Ascending aorta (tissue), 2 donors: ENCODE data around the gene NOX5. TPM values are rescaled to one million over a fixed set of nuclear protein-coding genes. Genes with fewer than 3 reads are reported as not detected.

ENCODE experiments used
- DNase-seq, 2 donors: peaks; one replicate each; pipeline ENCODE4 v3.0.0-alpha.2; 2019; ENCODE audit warnings: low spot score in 2 of 2
- H3K27ac ChIP-seq, 2 donors: fragments of 200-600 bp; sonication (generic); one replicate each; pipeline ENCODE4 v1.5.1; 2016 to 2017; ENCODE audit warnings: mild to moderate bottlenecking in 1 of 2
- H3K27me3 ChIP-seq: fragments of 200-600 bp; sonication (generic); one replicate; pipeline ENCODE4 v1.5.1; 2017
- H3K36me3 ChIP-seq, 2 donors: fragments of 200-600 bp; sonication (generic); one replicate each; pipeline ENCODE4 v1.5.1; 2016
- H3K4me1 ChIP-seq, 2 donors: fragments of 200-600 bp; sonication (generic); one replicate each; pipeline ENCODE4 v1.5.1; 2016 to 2017; ENCODE audit warnings: mild to moderate bottlenecking in 1 of 2
- H3K4me3 ChIP-seq, 2 donors: fragments of 200-600 bp; sonication (generic); one replicate each; pipeline ENCODE4 v1.5.1; 2016 to 2017; ENCODE audit warnings: mild to moderate bottlenecking in 1 of 2
- H3K9me3 ChIP-seq, 2 donors: fragments of 200-600 bp; sonication (generic); one replicate each; pipeline ENCODE4 v1.5.1; 2016
- intact Hi-C: fragments of 100-400 bp; cut with DNase I; formaldehyde crosslinking; loops from one replicate; pipeline ENCODE4 v1.15.1; 2023
- total RNA-seq: library from RNA; depleted of rRNA; stranded (reverse); fragments of >200 nt; gene quantifications from one replicate; pipeline ENCODE4 v1.1.0, GENCODE V29; 2016
- TF ChIP-seq, protein P1 (sequence below), 3 experiments: fragments of 200-600 bp in 2 of 3; fragments of 450-650 bp in 1 of 3; sonication (generic) in 2 of 3; IDR thresholded peaks; one replicate each; pipeline ENCODE4 v1.5.1; 2016 to 2019; ENCODE audit warnings: antibody characterized with exemption in 3 of 3, mild to moderate bottlenecking in 1 of 3, moderate library complexity in 1 of 3

Gene NOX5
- total RNA-seq, 1 donor from 2014 or later: 0.53 TPM

DNA sequence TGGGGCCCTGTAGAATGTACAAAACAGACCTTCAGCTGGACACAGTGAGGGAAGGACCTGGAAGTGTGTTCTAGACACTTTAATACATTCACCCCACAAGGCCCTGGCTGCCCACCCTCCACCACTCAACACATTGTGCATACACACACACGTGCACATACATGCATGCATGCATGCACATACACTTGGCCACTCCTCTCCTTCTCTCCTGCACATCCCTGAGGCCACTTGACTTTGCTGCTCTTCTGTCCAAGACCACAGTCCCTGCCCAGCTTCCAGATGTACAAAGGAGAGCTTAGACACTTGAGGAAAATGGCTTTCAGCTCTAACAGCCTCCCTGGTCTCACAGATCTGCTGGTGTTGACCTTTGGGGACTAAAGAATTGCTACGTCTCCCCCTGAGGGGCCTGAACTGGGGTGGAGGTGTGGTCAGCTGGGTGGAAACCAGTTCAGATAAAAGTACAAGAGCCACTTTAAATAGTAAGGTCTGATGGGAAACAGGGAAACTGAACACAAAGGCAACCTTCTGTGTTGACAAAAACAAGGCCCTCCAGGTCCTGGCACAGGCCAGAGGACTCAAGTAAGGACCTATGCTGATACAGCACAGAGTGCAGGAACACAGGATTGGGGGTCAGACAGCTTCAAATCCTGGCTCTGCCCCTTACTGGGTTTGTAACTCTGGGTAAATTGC is 24.8 kb upstream of the NOX5 start:
- intact Hi-C loops: no loop called here
- H3K27me3 ChIP-seq: no peaks in the 10 kb centered on the region
- no peak overlapping the region for H3K27ac ChIP-seq
- TF ChIP-seq, protein P1, sequence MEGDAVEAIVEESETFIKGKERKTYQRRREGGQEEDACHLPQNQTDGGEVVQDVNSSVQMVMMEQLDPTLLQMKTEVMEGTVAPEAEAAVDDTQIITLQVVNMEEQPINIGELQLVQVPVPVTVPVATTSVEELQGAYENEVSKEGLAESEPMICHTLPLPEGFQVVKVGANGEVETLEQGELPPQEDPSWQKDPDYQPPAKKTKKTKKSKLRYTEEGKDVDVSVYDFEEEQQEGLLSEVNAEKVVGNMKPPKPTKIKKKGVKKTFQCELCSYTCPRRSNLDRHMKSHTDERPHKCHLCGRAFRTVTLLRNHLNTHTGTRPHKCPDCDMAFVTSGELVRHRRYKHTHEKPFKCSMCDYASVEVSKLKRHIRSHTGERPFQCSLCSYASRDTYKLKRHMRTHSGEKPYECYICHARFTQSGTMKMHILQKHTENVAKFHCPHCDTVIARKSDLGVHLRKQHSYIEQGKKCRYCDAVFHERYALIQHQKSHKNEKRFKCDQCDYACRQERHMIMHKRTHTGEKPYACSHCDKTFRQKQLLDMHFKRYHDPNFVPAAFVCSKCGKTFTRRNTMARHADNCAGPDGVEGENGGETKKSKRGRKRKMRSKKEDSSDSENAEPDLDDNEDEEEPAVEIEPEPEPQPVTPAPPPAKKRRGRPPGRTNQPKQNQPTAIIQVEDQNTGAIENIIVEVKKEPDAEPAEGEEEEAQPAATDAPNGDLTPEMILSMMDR (IDR thresholded peaks at IDR 0.05): no peak
- H3K4me3 ChIP-seq: no peak overlapping the region
- H3K36me3 ChIP-seq: no peaks in the 10 kb centered on the region
- H3K4me1 ChIP-seq: no peaks in the 10 kb centered on the region
- H3K9me3 ChIP-seq: no peaks in the 10 kb centered on the region
- DNase-seq: no peak

DNA sequence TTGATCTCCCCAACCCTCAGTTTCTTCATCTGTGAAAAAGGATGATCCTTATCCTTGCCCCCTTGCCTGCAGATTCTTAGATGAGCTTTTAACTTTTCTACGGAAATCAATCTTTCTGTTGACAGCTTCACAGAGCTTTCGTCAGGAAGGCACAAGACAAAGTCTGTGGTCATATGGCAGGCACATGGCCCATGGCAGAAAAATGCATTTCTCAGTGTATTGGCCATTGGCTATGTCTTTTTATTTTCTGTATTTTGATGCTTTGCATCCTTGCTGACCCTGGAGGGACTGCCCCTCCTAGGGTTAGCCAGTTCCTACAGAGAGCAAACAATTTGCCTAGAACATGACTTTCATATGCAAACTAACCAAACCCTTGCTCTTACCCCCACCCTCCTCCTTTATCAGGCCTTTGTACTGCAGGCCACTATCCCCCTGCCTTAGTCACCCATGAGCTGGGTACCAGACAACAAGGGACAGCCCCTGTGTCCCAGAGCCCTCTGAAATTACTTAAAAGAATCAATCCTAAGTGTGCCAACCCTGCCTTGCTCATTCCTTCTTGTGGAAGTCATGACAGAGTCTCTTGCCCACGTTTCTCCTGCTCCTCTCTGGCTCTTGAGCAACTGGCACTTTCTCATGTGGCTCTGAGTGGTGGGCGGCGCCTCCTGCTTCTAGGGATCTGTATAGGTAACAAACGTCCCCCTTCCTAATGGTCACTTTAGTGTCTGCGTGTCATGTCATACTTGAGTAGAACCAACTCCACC is 24.1 kb upstream of the NOX5 start:
- Histone ChIP-seq H3K4me3 (no peak overlapping the region), H3K27ac (no peak overlapping the region), H3K27me3 (no peaks in the 10 kb centered on the region), H3K36me3 (no peaks in the 10 kb centered on the region), H3K9me3 (no peaks in the 10 kb centered on the region), H3K4me1 (no peaks in the 10 kb centered on the region)
- DNase-seq: no peak
- intact Hi-C loops: no loop called here
- TF ChIP-seq, protein P1 (IDR thresholded peaks at IDR 0.05): no peak

DNA sequence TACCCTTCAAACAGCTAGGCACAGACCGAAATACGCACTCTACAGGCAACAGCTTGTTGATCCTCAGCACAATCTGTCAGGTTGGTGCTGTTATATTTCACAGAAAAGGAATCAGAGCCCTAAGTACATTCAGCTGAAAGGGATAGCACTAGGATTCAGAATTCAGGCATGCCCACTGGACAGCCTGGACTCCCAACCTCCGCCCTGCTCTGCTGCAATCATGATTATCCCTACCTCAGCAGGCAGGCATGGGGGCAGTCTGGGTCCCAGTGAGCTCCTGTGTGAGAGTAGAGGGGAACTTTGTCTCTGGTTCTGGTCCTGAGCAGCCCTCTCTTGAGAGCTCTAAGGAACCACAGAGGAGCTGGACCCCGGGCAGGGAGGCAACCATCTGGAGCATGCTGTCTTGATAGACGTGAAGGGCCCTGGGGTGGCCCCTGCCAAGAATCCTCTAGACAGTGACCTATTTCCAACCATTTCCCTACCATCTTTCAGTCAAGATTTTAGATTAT is 23.4 kb upstream of the NOX5 start:
- no peaks in the 10 kb centered on the region for H3K36me3 ChIP-seq
- H3K9me3 ChIP-seq: no peaks in the 10 kb centered on the region
- no peaks in the 10 kb centered on the region for H3K4me1 ChIP-seq
- TF ChIP-seq, protein P1 (IDR thresholded peaks at IDR 0.05): no peak
- no peak overlapping the region for H3K4me3 ChIP-seq
- H3K27ac ChIP-seq: no peak overlapping the region
- intact Hi-C loops: no loop called here
- H3K27me3 ChIP-seq: no peaks in the 10 kb centered on the region
- no peak for DNase-seq

DNA sequence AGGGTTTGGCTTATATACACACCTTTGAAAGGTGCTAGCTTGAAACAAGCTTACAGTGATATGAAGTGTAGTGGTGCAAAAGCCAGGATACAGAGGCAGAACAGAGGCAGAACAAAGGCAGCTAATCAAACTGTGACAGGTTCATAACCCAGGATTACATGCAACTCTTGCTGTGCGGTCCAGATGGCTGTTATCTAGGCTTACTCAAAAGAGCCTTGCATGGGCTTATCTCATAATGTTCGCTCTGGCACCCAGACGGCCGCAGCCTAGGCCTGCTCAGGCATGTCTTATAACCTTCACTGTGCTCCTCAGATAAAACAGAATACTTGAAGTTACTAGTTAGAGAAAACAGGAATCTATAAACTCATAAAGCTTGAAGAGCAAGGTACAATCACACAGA is 22.8 kb upstream of the NOX5 start:
- H3K27me3 ChIP-seq: no peaks in the 10 kb centered on the region
- no peaks in the 10 kb centered on the region for H3K36me3 ChIP-seq
- H3K27ac ChIP-seq: no peak overlapping the region
- intact Hi-C loops: no loop called here
- no peak for DNase-seq
- no peak overlapping the region for H3K4me3 ChIP-seq
- no peaks in the 10 kb centered on the region for H3K4me1 ChIP-seq
- H3K9me3 ChIP-seq: no peaks in the 10 kb centered on the region
- TF ChIP-seq, protein P1 (IDR thresholded peaks at IDR 0.05): no peak

DNA sequence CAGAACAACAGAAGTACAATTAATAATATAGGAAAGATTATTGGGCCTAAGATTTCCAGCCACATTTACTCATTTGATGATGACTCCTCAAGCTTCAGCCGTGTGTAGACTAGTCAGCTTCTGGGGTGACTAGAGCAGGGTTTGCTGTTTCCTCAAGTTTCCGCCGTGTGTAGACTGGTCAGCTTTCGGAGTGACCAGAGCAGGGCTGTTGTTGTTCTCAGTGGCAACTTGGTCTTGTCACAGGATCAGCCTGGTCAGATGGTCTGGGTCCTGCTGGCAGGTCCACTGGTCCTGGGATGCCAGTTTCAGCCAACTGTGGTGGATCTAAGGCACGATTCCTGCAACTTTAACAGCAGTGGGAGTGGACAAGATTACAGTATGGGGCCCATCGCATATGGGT is 21.8 kb upstream of the NOX5 start:
- H3K4me3 ChIP-seq: no peak overlapping the region
- DNase-seq: no peak
- no peaks in the 10 kb centered on the region for H3K9me3 ChIP-seq
- no peaks in the 10 kb centered on the region for H3K36me3 ChIP-seq
- no peak overlapping the region for H3K27ac ChIP-seq
- TF ChIP-seq, protein P1 (IDR thresholded peaks at IDR 0.05): no peak
- H3K4me1 ChIP-seq: no peaks in the 10 kb centered on the region
- H3K27me3 ChIP-seq: no peaks in the 10 kb centered on the region
- intact Hi-C loops: no loop called here
